GM12865 (cell line): ENCODE data around the gene DCLK1.
"Not testable (repeated sequence)": the region's sequence is repeated elsewhere in the genome, so short reads cannot be mapped to it uniquely, and the experiment has no call there.

Experiments used
- DNase-seq: peaks from one replicate; pipeline ENCODE4 v3.0.0; 2010; ENCODE audit warnings: low read depth
- H3K4me3 ChIP-seq: 2 replicates; pipeline ENCODE4 v1.5.1; 2011; ENCODE audit warnings: mild to moderate bottlenecking, low read depth, low read length, control low read depth
- CTCF ChIP-seq: IDR thresholded peaks from 2 replicates; pipeline ENCODE4 v1.5.1; 2011; ENCODE audit warnings: low read length, control low read depth, low read depth, inconsistent platforms; ENCODE audit not compliant: insufficient read depth; ENCODE audit errors: missing control alignments

The DCLK1 gene

DNA sequence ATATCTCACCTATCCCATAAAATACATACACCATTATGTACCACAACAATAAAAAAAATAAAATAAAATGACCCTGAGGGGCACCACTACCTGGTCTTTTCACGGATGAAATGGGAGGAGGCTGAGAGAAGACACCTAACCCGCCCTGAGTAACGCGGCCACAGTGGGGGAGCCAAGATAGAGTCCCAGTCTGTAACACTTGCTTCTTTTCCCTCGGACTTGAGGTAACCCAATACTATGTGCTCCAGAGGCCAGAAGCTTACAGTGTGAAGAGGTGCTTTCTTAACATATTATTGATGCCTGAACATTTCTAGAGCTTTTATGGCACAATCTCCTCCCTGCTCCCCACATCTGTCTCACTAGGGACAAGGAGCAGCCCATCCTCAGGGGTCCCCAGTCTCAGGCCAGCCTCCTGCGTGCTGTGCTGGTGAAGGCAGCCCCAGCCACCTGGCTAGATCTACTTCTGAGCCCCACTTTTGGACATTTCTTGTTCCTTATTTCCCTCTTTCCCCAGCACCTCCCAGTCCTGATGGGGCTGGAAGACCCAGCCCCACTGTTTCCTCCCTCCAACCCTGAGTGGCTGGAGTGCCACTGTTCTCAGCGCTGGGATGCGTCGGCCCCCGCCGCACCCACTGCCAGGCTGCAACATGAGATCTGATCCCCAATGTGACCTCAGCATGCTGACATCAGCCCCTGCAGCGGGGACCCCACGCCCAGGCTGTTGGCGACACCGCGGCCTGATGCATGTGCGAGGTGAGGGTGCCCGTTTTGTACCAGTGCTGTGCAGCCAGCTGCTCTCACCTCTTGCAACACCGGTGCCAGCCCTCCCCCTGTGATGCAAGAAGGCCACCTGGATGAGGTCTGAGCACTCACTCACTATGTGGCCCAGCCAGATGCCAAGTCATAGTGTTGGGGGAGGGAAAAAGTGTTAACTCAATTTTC lies 143.3 kb downstream of the DCLK1 start:
- no peak for DNase-seq
- H3K4me3 ChIP-seq: no peak overlapping the region
- TF ChIP-seq CTCF: no peak

- no peak overlapping the region for H3K4me3 ChIP-seq
- DNase-seq: no peak
- TF ChIP-seq CTCF: no peak
These were observed 146.3 kb downstream of the DCLK1 start for GRCh38 chr13:35984776-35985453.

DNA sequence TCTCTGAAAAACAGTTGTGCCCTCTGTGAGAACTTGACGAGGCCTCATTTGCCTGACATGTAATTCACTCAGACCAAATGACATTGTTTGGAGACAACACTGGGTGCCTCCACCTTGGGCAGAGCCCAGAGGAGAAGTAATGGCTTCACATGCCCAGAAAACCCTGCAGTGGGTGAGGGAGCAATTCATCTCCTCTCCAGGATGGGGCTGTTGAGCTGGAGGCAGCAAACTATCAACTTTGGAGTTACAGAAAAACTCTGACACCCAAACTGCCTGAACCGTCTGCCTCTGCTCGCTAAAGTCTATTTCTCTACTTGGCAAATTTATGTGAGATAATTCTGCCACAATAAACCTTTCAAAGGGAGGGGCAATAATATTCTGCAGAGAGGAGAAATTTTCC lies 146.9 kb downstream of the DCLK1 start:
- no peak for TF ChIP-seq CTCF
- DNase-seq: no peak
- no peak overlapping the region for H3K4me3 ChIP-seq

DNA sequence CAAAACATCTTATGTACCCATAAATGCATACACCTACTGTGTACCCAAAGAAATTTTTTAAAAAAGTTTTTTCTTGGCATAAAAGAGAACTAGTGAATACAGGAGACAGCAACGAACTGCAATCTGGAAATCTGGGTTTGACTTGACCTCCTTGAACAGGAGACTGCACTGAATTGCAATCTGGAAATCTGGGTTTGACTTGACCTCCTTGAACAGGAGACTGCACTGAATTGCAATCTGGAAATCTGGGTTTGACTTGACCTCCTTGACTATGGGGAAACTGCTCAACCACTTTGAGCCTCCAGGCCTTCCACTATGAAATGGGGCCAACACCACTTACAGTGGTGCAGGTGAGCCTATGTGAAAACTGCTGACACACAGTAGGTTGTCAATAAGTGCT lies 147.5 kb downstream of the DCLK1 start:
- DNase-seq: not testable (repeated sequence)

GRCh38 chr13:35983206-35983605 lies 148.0 kb downstream of the DCLK1 start:
- no peak overlapping the region for H3K4me3 ChIP-seq
- no peak for TF ChIP-seq CTCF
- no peak for DNase-seq

More for the DNA sequence above, 147.5 kb downstream of the DCLK1 start:
- H3K4me3 ChIP-seq: not testable (repeated sequence)

DNA sequence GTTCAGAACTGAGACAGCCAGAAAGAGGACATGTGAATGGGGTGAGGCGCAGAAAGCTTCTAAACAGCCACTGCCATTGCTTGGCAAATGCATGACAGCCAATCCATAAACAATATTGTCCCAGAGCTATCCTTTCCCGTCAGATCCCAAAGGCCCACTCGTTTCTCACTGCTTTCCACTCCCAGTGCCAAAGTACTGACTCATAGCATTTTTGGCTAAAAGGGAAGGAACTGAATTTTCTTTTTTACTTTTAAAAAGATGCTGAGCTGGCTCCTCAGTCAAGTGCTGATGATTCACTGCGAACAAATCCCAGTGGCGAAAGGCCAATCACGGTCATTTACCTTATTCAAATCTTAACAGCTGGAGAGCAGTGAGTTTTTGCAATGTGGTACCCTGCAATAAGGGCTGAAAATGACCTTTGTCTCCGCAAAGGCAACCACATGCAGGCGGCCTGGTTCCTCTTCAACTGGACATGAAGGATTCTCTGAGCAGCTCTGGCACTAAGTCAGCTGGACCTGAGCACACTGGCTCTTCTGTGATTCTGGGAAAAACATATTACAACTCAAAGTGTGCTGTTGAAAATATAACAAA lies 151.7 kb downstream of the DCLK1 start:
- no peak overlapping the region for H3K4me3 ChIP-seq
- no peak for TF ChIP-seq CTCF
- DNase-seq: no peak
